Activated CD8-positive, alpha-beta T cell treated with anti-CD3 and anti-CD28 coated beads for 36 hours (primary cell): ENCODE data around the gene CAV2. TPM values are rescaled to one million over a fixed set of nuclear protein-coding genes. Genes with fewer than 3 reads are reported as not detected.
"Not testable (repeated sequence)": the region's sequence is repeated elsewhere in the genome, so short reads cannot be mapped to it uniquely, and the experiment has no call there.

ENCODE experiments used
- ATAC-seq: fragments of 200-7000 bp; cut with Tn5 transposase; one replicate; pipeline ENCODE4 v1.10.0; 2021; ENCODE audit warnings: mild to moderate bottlenecking, moderate library complexity
- CTCF ChIA-PET: fragments of 350-600 bp; sonication (Branson Sonifier 250); formaldehyde crosslinking; loops from one replicate; lab custom pipeline; 2021; ENCODE audit warnings: antibody characterized with exemption; lab: Charles Lee
- POLR2A ChIA-PET: fragments of 350-600 bp; sonication (Branson Sonifier 250); formaldehyde crosslinking; loops from one replicate; lab custom pipeline; 2021; ENCODE audit warnings: antibody characterized with exemption; lab: Charles Lee
- DNase-seq: peaks from one replicate; pipeline ENCODE4 v3.0.0-alpha.2; 2020
- H3K27ac Mint-ChIP-seq: one replicate; pipeline ENCODE4 v1.8.0; 2021; ENCODE audit warnings: mild to moderate bottlenecking, mixed read lengths
- H3K27me3 Mint-ChIP-seq: one replicate; pipeline ENCODE4 v1.8.0; 2021; ENCODE audit warnings: mixed read lengths
- H3K36me3 Mint-ChIP-seq: one replicate; pipeline ENCODE4 v1.8.0; 2021; ENCODE audit warnings: low read depth, mixed read lengths
- H3K4me1 Mint-ChIP-seq: one replicate; pipeline ENCODE4 v1.8.0; 2021; ENCODE audit warnings: low read depth, mixed read lengths
- H3K4me3 Mint-ChIP-seq: one replicate; pipeline ENCODE4 v1.8.0; 2021; ENCODE audit warnings: mild to moderate bottlenecking, moderate library complexity, mixed read lengths
- H3K9me3 Mint-ChIP-seq: one replicate; pipeline ENCODE4 v1.8.0; 2021; ENCODE audit warnings: mixed read lengths
- intact Hi-C: fragments of 100-400 bp; cut with micrococcal nuclease; formaldehyde crosslinking; loops from one replicate; pipeline ENCODE4 v1.10.0; 2022
- total RNA-seq, 2 experiments: library from RNA; stranded (reverse); gene quantifications; one replicate each; pipeline ENCODE4 v1.2.3, GENCODE V29; 2021
- TF ChIP-seq, protein P1 (sequence below): fragments of 200-600 bp; IDR thresholded peaks from one replicate; pipeline ENCODE4 v1.8.0; 2022; ENCODE audit warnings: antibody characterized with exemption, mild to moderate bottlenecking

Gene CAV2
- total RNA-seq, 2 experiments from 2014 or later: not detected

DNA sequence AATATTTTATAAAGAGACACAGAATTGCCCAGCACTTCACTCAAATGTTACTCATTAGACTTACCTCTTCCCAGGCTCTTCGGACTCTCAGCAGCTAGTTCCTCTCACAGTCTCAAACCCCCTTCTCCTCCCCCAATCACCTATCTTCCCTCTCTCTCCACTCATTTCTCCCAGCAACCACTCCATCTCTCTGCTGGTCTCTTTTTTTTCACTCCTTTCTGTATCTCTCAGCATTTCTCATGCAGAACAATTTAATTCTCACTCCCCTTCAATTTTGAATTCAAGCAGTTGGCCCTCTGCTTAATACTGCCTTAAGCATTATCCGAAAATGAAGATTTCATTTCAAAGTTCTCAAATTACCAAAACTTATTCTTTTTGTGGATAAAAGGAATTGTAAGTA is 34.4 kb upstream of the CAV2 start:
- ChIA-PET CTCF (no interaction called here), POLR2A (no interaction called here)
- H3K4me1 Mint-ChIP-seq: no peaks in the 10 kb centered on the region

DNA sequence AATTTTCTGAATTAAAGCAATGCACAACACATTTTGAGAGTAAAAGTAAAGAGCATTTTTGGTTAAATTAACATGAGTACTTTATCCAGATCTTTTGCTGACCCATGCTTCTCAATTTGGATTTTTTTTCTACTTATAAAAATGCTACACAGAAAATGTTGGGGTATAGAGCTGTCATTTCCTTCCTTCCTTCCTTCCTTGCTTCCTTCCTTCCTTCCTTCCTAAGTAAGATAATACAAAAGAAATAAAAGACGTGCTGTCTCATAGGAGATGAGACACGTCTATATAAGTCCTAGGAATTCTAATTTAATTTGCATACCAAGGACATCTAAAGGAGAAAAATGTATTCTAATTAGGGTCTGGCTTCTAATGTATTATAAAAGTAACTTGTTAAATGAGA is 31.0 kb upstream of the CAV2 start:
- TF ChIP-seq, protein P1, sequence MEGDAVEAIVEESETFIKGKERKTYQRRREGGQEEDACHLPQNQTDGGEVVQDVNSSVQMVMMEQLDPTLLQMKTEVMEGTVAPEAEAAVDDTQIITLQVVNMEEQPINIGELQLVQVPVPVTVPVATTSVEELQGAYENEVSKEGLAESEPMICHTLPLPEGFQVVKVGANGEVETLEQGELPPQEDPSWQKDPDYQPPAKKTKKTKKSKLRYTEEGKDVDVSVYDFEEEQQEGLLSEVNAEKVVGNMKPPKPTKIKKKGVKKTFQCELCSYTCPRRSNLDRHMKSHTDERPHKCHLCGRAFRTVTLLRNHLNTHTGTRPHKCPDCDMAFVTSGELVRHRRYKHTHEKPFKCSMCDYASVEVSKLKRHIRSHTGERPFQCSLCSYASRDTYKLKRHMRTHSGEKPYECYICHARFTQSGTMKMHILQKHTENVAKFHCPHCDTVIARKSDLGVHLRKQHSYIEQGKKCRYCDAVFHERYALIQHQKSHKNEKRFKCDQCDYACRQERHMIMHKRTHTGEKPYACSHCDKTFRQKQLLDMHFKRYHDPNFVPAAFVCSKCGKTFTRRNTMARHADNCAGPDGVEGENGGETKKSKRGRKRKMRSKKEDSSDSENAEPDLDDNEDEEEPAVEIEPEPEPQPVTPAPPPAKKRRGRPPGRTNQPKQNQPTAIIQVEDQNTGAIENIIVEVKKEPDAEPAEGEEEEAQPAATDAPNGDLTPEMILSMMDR: no peak
- Mint-ChIP-seq H3K9me3 (no peaks in the 10 kb centered on the region), H3K4me1 (no peaks in the 10 kb centered on the region), H3K27ac (no peak overlapping the region), H3K4me3 (no peak overlapping the region), H3K36me3 (no peaks in the 10 kb centered on the region), H3K27me3 (peaks cover 13% of the 10 kb centered on the region)
- ATAC-seq (no peak), DNase-seq (no peak)
- POLR2A ChIA-PET: no interaction called here
- intact Hi-C loops: loop anchor here (10.0 kb wide), 1 partner anchor 116 kb away; no protein-coding TSS in a partner anchor
- CTCF ChIA-PET: no interaction called here

More for the DNA sequence above, 34.4 kb upstream of the CAV2 start:
- ATAC-seq: no peak
- Mint-ChIP-seq H3K4me3 (no peak overlapping the region), H3K36me3 (no peaks in the 10 kb centered on the region), H3K27ac (no peak overlapping the region), H3K27me3 (peaks cover 2% of the 10 kb centered on the region), H3K9me3 (no peaks in the 10 kb centered on the region)
- no peak for DNase-seq
- intact Hi-C loops: loop anchor here (10.0 kb wide), 1 partner anchor 120 kb away; no protein-coding TSS in a partner anchor
- TF ChIP-seq, protein P1: no peak

DNA sequence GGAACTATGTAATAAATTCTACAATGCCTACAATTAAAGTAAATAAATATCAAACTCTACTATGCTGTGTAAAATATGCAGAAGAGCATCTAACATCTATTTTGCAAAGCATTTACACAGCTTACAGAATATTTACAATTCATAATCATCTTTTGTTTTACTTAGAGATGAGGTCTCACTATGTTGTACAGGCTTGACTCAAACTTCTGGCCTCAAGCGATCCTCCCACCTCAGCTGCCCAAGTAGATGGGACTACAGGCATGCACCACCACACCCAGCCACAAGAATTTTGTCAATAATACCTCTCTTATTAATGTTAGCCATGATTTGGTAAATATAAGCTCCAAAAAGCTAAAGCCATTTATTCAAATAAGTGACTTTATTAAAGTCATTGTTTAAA is 21.9 kb upstream of the CAV2 start:
- Mint-ChIP-seq H3K27me3 (peaks cover 21% of the 10 kb centered on the region), H3K9me3 (peaks cover 5% of the 10 kb centered on the region), H3K4me1 (no peaks in the 10 kb centered on the region), H3K4me3 (no peak overlapping the region), H3K27ac (no peak overlapping the region), H3K36me3 (no peaks in the 10 kb centered on the region)
- ChIA-PET POLR2A (no interaction called here), CTCF (no interaction called here)
- intact Hi-C loops: no loop called here
- TF ChIP-seq, protein P1: no peak
- DNase-seq: no peak
- ATAC-seq: no peak

DNA sequence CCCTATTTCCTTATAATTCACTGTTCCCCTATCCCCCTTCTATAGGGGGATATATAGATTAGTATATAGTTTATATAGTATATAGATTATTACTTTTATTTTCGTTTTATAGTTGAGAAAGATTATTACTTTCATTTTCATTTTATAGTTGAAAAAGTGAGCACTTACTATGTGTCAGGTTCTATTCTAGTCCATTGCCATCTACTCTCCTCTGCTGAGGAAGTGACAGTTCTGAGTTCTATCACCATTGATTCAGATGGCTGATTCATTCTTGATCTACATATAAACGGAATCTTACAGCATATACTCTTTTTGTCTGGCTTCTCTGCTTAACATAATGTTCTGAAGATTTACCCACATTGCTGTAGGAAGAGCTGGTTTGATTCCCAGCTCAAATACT is 20.7 kb upstream of the CAV2 start:
- no peaks in the 10 kb centered on the region for H3K4me1 Mint-ChIP-seq
- intact Hi-C loops: no loop called here
- ChIA-PET POLR2A (no interaction called here), CTCF (no interaction called here)
- peaks cover 5% of the 10 kb centered on the region for H3K9me3 Mint-ChIP-seq
- H3K27me3 Mint-ChIP-seq: peaks cover 23% of the 10 kb centered on the region
- no peak overlapping the region for H3K4me3 Mint-ChIP-seq
- no peak overlapping the region for H3K27ac Mint-ChIP-seq
- DNase-seq (no peak), ATAC-seq (no peak)
- no peaks in the 10 kb centered on the region for H3K36me3 Mint-ChIP-seq
- TF ChIP-seq, protein P1: no peak

DNA sequence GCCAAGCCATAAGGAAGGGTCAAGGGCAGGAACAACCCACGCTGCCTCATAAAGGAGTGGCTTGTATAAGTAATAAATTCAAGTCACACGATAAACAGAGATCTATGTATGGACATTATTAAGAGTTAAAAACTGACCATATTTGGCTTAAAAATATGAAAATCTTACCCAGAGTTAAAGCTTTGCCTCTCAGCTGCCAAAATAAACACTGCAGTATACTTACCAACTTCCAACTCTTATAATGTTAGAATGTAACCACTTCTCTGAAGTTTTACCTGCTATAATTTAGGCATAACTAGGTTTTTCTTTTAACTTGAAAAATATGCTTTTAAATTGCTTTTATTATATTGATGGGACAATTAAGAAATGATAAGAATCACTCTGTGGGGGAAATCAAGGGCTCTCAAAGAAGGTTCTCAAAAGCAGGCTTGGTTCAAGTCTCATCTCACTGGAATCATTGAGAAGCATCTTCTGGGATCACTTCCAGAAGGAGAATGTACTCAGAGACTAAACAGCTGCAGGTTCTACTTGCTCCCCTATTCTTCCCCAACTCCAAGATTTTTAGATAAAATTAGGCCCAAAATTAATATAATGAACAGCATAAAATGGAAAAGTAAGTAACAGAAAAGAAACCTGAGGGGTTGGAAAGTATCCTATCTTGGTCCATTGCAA is 16.1 kb upstream of the CAV2 start:
- H3K27ac Mint-ChIP-seq: no peak overlapping the region
- intact Hi-C loops: no loop called here
- DNase-seq (no peak), ATAC-seq (no peak)
- no peaks in the 10 kb centered on the region for H3K4me1 Mint-ChIP-seq
- TF ChIP-seq, protein P1: no peak
- H3K9me3 Mint-ChIP-seq: no peaks in the 10 kb centered on the region
- ChIA-PET CTCF (no interaction called here), POLR2A (no interaction called here)
- peaks cover 26% of the 10 kb centered on the region for H3K27me3 Mint-ChIP-seq
- H3K4me3 Mint-ChIP-seq: no peak overlapping the region
- no peaks in the 10 kb centered on the region for H3K36me3 Mint-ChIP-seq

DNA sequence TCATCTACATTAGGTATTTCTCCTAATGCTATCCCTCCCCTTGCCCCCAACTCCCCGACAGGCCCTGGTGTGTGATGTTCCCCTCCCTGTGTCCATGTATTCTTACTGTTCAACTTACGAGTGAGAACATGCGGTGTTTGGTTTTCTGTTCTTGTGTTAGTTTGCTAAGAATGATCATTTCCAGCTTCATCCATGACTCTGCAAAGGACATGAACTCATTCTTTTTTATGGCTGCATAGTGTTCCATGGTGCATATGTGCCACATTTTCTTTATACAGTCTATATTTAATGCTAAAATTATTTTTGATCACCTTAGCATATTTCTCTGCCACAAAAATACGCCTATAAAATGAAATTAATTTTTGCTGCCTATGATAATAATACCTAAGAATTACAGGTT is 15.1 kb upstream of the CAV2 start:
- H3K9me3 Mint-ChIP-seq: not testable (repeated sequence)

More for the DNA sequence above, 15.1 kb upstream of the CAV2 start:
- intact Hi-C loops, H3K36me3 Mint-ChIP-seq, ATAC-seq, H3K27ac Mint-ChIP-seq, POLR2A ChIA-PET, H3K4me3 Mint-ChIP-seq, CTCF ChIA-PET, DNase-seq, H3K4me1 Mint-ChIP-seq: not testable (repeated sequence)
- peaks cover 26% of the 10 kb centered on the region for H3K27me3 Mint-ChIP-seq
